Measurements from ENCODE around the gene TRIP6.

The TRIP6 gene

DNA sequence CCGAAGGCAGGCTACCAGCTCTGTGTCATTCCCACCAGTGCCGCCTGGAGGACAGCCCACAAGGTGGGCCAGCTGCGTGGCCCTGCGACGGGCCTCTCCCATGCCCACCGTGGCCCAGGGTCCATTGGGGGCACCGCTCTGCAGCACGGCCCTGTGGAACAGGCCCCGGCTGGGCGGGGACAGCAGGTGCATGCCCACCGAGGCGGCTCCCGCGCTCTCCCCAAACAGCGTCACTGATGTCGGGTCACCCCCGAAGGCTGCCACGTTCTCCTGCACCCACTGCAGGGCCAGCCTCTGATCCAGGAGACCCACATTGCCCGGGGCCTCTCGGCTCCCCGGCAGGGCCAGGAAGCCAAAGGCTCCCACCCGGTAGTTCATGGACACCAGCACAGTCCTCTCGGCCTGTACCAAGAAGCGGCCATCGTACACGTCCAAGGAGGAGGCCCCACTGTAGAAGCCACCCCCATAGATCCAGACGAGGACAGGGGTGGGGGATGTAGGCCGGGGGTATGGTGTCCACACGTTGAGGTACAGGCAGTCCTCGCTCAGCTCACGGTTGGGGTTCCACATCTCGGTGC lies 26.2 kb downstream of the TRIP6 start:
- H3K4me2 ChIP-seq = peak overlapping the region; percentile 9 to 56 (median 43); a peak in 17 of 22 replicates
- peaks cover 70 to 83% (median 81%) of the 10 kb centered on the region in 11 experiments for H3K27me3 ChIP-seq
- no peak overlapping the region for H3K9ac ChIP-seq
- H3K36me3 ChIP-seq = peaks cover 4 to 9% (median 7%) of the 10 kb centered on the region in 11 experiments; a peak in 21 of 22 replicates
- no peak overlapping the region for H3K4me3 ChIP-seq
- H4K20me1 ChIP-seq = peaks cover 0 to 43% (median 11%) of the 10 kb centered on the region in 11 experiments; a peak in 17 of 22 replicates
- peaks cover 35 to 57% (median 45%) of the 10 kb centered on the region in 10 experiments for H3K4me1 ChIP-seq
- H3K27ac ChIP-seq = no peak overlapping the region
- H3K9me3 ChIP-seq (replicated peaks in 1 of 11) = no peaks in the 10 kb centered on the region
- no peak for TF ChIP-seq Cebpa-rat (IDR thresholded peaks at IDR 0.05)

DNA sequence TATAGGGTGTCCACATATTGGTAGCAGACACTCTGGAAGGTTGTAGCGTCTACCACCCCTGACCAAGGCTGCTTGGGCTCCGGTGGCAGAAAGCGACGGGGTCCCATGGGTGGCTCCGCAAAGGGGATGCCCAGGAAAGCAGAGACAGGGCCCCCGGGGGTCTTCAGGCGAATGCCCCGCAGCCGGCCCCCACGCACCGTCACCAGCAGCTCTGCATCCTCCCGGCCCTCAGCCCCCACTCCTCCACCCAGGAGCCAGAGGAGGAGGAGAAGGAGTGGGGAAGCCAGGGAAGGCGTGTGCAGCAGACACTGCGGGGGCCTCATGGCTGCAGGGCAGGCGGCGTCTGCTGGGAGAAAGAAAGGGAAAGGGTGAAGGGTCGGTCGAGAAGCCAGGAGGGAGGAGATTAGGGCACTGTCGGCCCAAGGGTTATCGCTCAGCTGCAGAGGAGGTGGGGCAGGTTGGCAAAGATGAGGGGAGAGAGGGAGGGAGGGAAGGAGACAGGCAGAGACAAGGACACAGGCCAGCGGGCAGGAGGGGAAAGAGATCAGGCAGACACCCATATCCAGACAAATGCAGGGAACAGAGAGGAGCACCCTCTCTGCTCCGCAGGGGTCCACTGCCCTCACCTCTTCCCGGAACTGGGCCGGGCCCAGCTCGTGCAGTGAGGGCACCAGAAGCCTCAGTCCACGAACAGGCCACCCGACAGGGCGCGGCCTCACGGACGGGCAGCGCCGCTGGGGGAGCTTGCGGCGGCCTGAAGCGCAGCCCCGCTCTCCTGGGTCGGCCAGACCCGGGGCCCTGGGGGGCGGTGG lies 26.9 kb downstream of the TRIP6 start:
- peak overlapping the region in 4 of 11 experiments; percentile 54 to 71 (median 66); a peak in 5 of 22 replicates for H3K9ac ChIP-seq
- peak overlapping the region in 4 of 10 experiments; percentile 65 to 73 (median 67); a peak in 5 of 20 replicates for H3K4me3 ChIP-seq
- H3K4me1 ChIP-seq = peaks cover 28 to 50% (median 38%) of the 10 kb centered on the region in 10 experiments
- no peak for TF ChIP-seq Cebpa-rat (IDR thresholded peaks at IDR 0.05)
- H3K27me3 ChIP-seq = peaks cover 70 to 85% (median 82%) of the 10 kb centered on the region in 11 experiments
- no peaks in the 10 kb centered on the region for H3K9me3 ChIP-seq (replicated peaks in 1 of 11)
- H4K20me1 ChIP-seq = peaks cover 0 to 38% (median 8%) of the 10 kb centered on the region in 11 experiments; a peak in 14 of 22 replicates
- H3K4me2 ChIP-seq = peak overlapping the region; percentile 99 to 100 (median 100)
- peaks cover 0 to 2% (median 0%) of the 10 kb centered on the region in 11 experiments; a peak in 5 of 22 replicates for H3K36me3 ChIP-seq
- no peak overlapping the region for H3K27ac ChIP-seq

DNA sequence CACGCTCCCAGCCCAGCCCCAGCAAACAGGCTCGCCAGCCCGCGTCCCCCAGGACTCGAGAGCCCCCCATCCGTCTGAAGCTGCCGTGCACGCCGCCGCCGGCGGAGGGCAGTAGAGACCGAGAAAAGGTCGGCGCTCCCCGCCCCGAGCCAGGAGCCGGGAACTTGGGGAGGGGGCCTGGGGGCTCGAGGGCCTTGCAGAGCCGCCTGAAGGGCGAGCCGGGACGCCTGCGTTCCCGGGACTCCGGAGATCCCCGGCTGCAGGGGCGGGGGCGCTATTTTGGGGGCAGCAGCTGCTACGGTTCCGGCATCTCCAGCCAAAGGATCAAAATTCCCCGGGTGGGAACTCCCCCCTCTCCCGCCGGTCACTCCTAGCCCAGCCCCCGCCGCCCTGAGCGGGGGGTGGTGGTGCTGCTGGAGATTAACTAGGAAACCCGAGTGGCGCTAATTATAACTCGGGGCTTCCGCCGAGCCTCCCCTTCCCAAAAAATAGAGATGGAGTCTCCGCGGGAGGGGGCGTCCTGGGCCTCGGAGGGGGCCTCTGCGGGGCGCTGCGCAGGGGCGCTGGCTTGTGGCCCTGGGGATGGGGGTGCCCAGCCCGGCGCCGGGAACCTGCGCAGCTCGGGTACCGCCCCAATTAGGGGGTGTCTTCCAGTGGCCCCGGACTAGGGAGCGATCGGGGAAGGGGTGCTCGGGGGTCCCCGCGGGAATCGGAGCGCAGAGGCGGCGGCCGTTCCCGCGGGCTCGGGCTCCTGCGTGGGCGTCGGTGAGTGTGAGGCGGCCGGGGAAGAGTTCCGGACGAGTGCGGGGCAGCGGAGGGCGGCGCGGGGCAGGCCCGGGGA lies 27.9 kb downstream of the TRIP6 start:
- H3K27me3 ChIP-seq = peaks cover 70 to 85% (median 82%) of the 10 kb centered on the region in 11 experiments
- peak overlapping the region; percentile 29 to 71 (median 60); a peak in 21 of 22 replicates for H3K9ac ChIP-seq
- TF ChIP-seq Cebpa-rat (IDR thresholded peaks at IDR 0.05) = no peak
- peak overlapping the region; percentile 99 to 100 (median 100) for H3K4me2 ChIP-seq
- H3K36me3 ChIP-seq = no peaks in the 10 kb centered on the region
- peak overlapping the region; percentile 59 to 73 (median 64) for H3K4me3 ChIP-seq
- peaks cover 0 to 38% (median 8%) of the 10 kb centered on the region in 11 experiments; a peak in 13 of 22 replicates for H4K20me1 ChIP-seq
- H3K4me1 ChIP-seq = peaks cover 26 to 47% (median 35%) of the 10 kb centered on the region in 10 experiments
- H3K27ac ChIP-seq = no peak overlapping the region
- H3K9me3 ChIP-seq (replicated peaks in 1 of 11) = no peaks in the 10 kb centered on the region

DNA sequence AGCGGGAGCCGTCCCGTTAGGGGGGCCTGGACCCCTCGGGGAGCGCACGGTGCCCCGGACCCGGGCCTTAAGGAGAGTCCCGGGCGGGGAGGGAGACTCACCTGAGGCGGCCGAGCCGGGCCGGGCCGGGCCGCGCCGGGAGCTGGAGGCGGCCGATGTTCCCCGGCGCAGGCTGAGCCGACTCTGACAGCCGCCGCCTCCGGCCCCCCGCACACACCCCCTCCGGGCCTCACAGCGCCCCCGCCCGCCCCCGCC lies 28.4 kb downstream of the TRIP6 start, which contains the start of gene ACHE:
TSS of gene ACHE (minus strand) at position 188 of the 255 bp plus-strand sequence. CDS start 1,656 bp downstream, outside the sequence.
- Histone ChIP-seq H3K27ac (no peak within 1 kb of the TSS), H4K20me1 (peaks cover 0 to 38% (median 8%) of the 10 kb centered on the region in 11 experiments; a peak in 13 of 22 replicates), H3K36me3 (no peaks in the 10 kb centered on the region), H3K4me1 (peaks cover 21 to 41% (median 30%) of the 10 kb centered on the region in 10 experiments), H3K9ac (peak within 1 kb of the TSS; percentile 29 to 71 (median 60); a peak in 21 of 22 replicates), H3K27me3 (peaks cover 68 to 80% (median 78%) of the 10 kb centered on the region in 11 experiments), H3K9me3 (replicated peaks in 1 of 11) (no peaks in the 10 kb centered on the region), H3K4me2 (peak within 1 kb of the TSS; percentile 99 to 100 (median 100)), H3K4me3 (peak within 1 kb of the TSS; percentile 59 to 73 (median 64))
- no peak for TF ChIP-seq Cebpa-rat (IDR thresholded peaks at IDR 0.05)

DNA sequence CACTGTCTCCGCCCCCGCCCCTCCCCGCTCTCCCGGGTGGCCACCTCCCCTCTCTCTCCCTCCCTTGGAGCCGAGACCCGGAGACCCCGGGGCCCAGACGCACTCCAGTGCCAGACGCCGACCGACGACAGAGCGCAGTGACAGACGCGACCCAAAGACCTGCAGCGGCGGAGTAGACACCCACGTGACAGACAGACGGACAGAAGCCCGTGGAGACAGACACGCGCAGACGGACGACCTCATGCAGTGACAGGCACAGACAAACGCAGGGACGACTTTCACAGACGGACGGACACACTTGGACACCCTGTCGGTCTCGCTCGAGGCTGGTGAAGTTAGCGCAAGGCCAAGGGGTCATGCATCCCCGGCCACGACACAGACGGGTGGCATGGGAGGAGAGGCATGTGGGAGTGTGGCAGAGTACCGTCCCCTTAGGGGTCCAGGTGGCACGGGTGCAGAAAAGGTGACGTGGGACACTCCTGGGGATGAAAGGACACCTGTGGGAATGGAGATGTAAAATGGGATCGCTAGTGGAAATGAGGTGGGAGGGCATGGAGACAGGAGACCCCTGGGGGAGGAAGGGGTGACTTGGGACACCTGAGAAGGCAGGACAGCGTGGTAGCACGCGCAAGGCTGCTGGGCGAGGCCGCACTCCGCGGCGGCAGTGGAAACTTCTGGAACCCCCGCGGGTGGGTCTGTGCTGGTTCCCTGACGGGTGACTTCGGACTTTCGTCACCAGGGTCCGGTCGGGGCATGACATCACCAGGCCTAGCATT lies 29.0 kb downstream of the TRIP6 start:
- H4K20me1 ChIP-seq = peaks cover 0 to 38% (median 8%) of the 10 kb centered on the region in 11 experiments; a peak in 13 of 22 replicates
- no peaks in the 10 kb centered on the region for H3K9me3 ChIP-seq (replicated peaks in 1 of 11)
- no peak overlapping the region for H3K9ac ChIP-seq
- peak overlapping the region in 7 of 10 experiments; percentile 16 to 66 (median 29); a peak in 10 of 20 replicates for H3K4me3 ChIP-seq
- no peaks in the 10 kb centered on the region for H3K36me3 ChIP-seq
- peak overlapping the region in 10 of 11 experiments; percentile 40 to 100 (median 68); a peak in 19 of 22 replicates for H3K4me2 ChIP-seq
- no peak for TF ChIP-seq Cebpa-rat (IDR thresholded peaks at IDR 0.05)
- H3K27me3 ChIP-seq = peaks cover 63 to 74% (median 72%) of the 10 kb centered on the region in 11 experiments
- peaks cover 16 to 36% (median 25%) of the 10 kb centered on the region in 10 experiments for H3K4me1 ChIP-seq
- H3K27ac ChIP-seq = no peak overlapping the region

DNA sequence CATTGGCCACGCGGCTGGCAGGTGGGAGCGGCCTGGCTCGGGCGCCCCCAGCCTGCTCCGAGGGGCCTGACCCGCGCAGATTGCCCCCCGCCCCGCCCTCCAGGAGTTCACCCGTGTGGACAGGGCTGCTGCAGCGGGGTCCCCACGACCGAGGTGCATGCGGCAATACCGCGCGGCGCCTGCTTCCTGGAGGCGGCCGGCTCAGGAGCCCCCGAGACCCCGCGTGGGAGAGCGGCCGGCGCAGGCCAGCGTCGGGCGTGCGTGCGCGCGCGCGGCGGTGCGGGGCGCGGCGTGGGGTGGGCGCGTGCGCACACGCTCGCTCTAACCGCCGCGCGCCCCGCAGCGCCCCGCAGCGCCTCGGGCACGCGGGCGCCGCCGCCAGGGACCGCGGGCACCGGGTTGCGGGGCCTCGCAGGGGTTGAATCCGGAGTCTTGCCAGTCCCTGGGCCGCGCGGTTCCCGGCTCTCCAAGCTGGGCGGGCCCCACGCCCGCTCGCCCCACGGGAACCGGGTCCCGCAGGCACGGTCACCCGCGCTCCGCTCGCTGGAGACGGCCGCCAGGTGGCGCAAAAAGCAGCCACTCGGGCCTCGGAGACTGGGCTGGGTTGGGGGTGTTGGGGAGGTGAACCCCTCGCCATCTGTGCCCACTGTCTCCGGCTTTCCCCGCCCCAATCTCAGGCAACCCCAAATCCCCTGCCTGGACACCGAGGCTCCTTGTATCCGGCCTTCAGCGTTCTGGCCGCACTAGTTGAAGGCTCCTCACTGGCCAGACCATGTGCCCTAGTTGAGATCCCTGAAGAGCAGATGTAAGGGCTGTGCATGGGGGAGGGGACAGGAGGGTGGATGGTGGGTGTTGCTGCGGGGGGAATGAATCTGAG lies 29.8 kb downstream of the TRIP6 start:
- H3K27ac ChIP-seq = no peak overlapping the region
- no peak for TF ChIP-seq Cebpa-rat (IDR thresholded peaks at IDR 0.05)
- 0 out of 20 replicates have a peak overlapping the region, but pooled peaks of 1 of the 10 experiments have one; percentile 16 for H3K4me3 ChIP-seq
- H3K9me3 ChIP-seq (replicated peaks in 1 of 11) = no peaks in the 10 kb centered on the region
- H3K36me3 ChIP-seq = no peaks in the 10 kb centered on the region
- H3K27me3 ChIP-seq = peaks cover 54 to 66% (median 64%) of the 10 kb centered on the region in 11 experiments
- no peak overlapping the region for H3K9ac ChIP-seq
- peaks cover 0 to 38% (median 8%) of the 10 kb centered on the region in 11 experiments; a peak in 13 of 22 replicates for H4K20me1 ChIP-seq
- peak overlapping the region in 2 of 11 experiments; percentile 29 to 100; a peak in 1 of 22 replicates for H3K4me2 ChIP-seq
- peaks cover 12 to 37% (median 22%) of the 10 kb centered on the region in 10 experiments; a peak in 19 of 20 replicates for H3K4me1 ChIP-seq

DNA sequence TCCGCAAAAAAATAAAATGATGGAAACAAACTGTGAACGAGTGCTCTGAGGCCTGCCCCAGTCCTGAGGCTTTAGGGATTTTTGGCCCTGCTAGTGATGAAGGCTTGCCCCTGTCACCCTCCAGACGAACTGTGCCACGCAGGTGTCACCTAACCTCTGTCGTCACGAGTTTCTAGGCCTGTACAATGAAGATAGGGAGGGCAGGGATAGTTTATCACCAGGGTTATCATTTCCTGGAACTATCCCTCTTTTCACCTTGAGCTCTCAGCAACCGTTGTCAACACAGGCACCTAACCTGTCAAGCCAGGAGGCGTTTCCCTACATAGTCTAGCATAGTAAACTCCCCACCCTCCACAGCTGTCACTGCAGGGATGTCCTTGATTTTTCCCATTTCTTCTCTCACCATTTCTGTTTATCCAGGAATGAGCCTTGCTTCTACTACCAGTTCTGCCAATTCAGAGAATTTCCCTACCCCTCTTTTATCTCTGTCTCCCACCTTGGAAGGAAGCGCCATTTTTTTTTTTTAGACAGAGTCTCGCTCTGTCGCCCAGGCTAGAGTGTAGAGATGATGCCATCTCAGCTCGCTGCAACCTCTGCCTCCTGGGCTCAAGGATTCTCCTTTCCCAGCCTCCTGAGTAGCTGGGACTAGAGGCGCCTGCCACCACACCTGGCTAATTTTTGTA lies 30.7 kb downstream of the TRIP6 start:
- H3K4me3 ChIP-seq = no peak overlapping the region
- H3K27ac ChIP-seq = no peak overlapping the region
- H3K4me2 ChIP-seq = no peak overlapping the region
- no peaks in the 10 kb centered on the region for H3K9me3 ChIP-seq (replicated peaks in 1 of 11)
- H4K20me1 ChIP-seq = peaks cover 0 to 35% (median 8%) of the 10 kb centered on the region in 11 experiments; a peak in 13 of 22 replicates
- H3K27me3 ChIP-seq = peaks cover 45 to 57% (median 55%) of the 10 kb centered on the region in 11 experiments
- no peaks in the 10 kb centered on the region for H3K36me3 ChIP-seq
- no peak overlapping the region for H3K9ac ChIP-seq
- TF ChIP-seq Cebpa-rat (IDR thresholded peaks at IDR 0.05) = no peak
- H3K4me1 ChIP-seq = peaks cover 11 to 42% (median 19%) of the 10 kb centered on the region in 10 experiments; a peak in 19 of 20 replicates

Measured in BLaER1 treated with 17β-estradiol and CSF1 and Interleukin-3, amounts not matched to agents 10 nM and 100 nM (cell line).